ENCODE measurements around the gene ZNF862. TPM values are rescaled to one million over a fixed set of nuclear protein-coding genes. Genes with fewer than 3 reads are reported as not detected.
"Not testable (repeated sequence)": the region's sequence is repeated elsewhere in the genome, so short reads cannot be mapped to it uniquely, and the experiment has no call there.

Gene ZNF862
- total and polyA plus RNA-seq, 2 of the 13 experiments (the other 11 are each of a cell fraction or from before 2014, with no cell fraction given): 0.89 to 2.0 TPM

DNA sequence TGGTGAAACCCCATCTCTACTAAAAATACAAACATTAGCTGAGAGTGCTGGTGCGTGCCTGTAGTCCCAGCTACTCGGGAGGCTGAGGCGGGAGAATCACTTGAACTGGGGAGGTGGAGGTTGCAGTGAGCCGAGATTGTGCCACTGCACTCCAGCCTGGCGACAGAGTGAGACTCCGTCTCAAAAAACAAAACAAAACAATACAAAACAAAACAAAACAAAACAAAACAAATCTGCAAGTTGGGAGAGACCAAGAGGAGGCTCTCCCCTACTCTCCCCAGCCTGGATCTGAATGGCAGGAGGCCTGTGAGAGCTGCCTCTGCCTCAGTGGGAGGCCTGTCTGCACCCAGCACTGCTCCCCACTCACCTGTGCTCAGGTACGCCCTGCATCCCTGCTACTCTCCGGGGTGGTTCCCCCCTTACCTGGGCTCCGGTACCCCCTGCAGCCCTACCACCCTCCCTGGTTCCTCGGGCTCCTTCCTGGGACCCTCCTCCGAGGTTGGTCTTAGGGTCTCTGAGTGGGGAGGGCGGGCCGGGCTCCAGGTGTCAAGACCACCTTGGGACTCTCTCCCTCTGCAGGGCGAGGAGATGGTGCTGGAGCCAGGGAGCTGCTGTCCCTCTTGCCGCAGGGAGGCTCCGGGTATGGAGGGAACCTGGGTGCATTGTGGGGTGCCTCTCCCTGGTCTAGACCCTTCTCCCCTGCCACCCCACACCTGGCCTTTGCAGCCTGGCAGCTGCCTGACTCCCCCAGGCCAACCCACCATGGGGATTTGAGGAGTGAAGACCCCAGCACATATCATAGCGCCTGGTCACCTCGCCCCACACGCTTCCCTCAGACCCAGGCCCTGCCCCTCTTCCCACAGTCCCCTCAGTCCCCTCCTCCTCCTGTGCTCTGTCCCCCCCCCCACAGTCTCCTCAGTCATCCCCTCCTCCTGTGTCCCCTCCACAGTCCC is 9.5 kb upstream of the ZNF862 start:
- BruUV-seq (replicated peaks): no TSS peak
- H3K27ac ChIP-seq (ENCODE audit: extremely low read length, insufficient read depth, low read length): no peak overlapping the region
- H3K9me3 ChIP-seq (ENCODE audit: low read length): no peaks in the 10 kb centered on the region
- no peak for TF ChIP-seq ZNF343 (CRISPR knock-in tag; IDR thresholded peaks at IDR 0.05)
- no peaks in the 10 kb centered on the region for H3K36me3 ChIP-seq (replicated peaks in 1 of 2; ENCODE audit: control insufficient read depth in 1 of 2, insufficient read depth in 2 of 2, low read length in 2 of 2)
- in situ Hi-C loops (cut with HindIII; ENCODE audit: extremely low pct_ligation_motif_present, low pct_unique_long_range_greater_than_20kb): no loop called here
- ATAC-seq: no peak
- no peaks in the 10 kb centered on the region for H3K4me1 ChIP-seq (ENCODE audit: insufficient read depth, low read length)
- DNase-seq (ENCODE audit: low spot score): no peak
- no peaks in the 10 kb centered on the region for H3K27me3 ChIP-seq (ENCODE audit: control insufficient read depth in 1 of 2, insufficient read depth in 2 of 2, low read length in 2 of 2)
- no peak overlapping the region for H2AFZ ChIP-seq (ENCODE audit: low read length)
- H3K4me3 ChIP-seq (replicated peaks in 1 of 3; ENCODE audit: insufficient read depth in 1 of 3, low read depth in 2 of 3, low read length in 3 of 3): no peak overlapping the region
- no peak overlapping the region for H3K9ac ChIP-seq (ENCODE audit: insufficient read depth, low read depth, low read length)
- H4K20me1 ChIP-seq (ENCODE audit: insufficient read depth, low read length): no peaks in the 10 kb centered on the region
- no peak overlapping the region for H3K4me2 ChIP-seq (ENCODE audit: low read depth, low read length)
- no peaks in the 10 kb centered on the region for H3K79me2 ChIP-seq (ENCODE audit: insufficient read depth, low read length)
- ChIA-PET POLR2A (no interaction called here), CTCF (ENCODE audit: low intra/inter-chr PET ratio, low total read pairs) (no interaction called here)
- FAIRE-seq: no peak
- 79% methylated on average over 11 of the region's 19 CpGs for WGBS (ENCODE audit: low lambda C conversion rate)
- intact Hi-C loops (cut with micrococcal nuclease; ENCODE audit: unreplicated experiment): no loop called here

- H3K9me3 ChIP-seq (ENCODE audit: low read length); FAIRE-seq; H2AFZ ChIP-seq (ENCODE audit: low read length); DNase-seq (ENCODE audit: low spot score); H3K9ac ChIP-seq (ENCODE audit: insufficient read depth, low read depth, low read length); CTCF ChIA-PET (ENCODE audit: low intra/inter-chr PET ratio, low total read pairs); H3K27ac ChIP-seq (ENCODE audit: extremely low read length, insufficient read depth, low read length); POLR2A ChIA-PET; H3K4me2 ChIP-seq (ENCODE audit: low read depth, low read length); ATAC-seq; H3K4me3 ChIP-seq (replicated peaks in 1 of 3; ENCODE audit: insufficient read depth in 1 of 3, low read depth in 2 of 3, low read length in 3 of 3); H3K27me3 ChIP-seq (ENCODE audit: control insufficient read depth in 1 of 2, insufficient read depth in 2 of 2, low read length in 2 of 2); H4K20me1 ChIP-seq (ENCODE audit: insufficient read depth, low read length); H3K4me1 ChIP-seq (ENCODE audit: insufficient read depth, low read length); H3K79me2 ChIP-seq (ENCODE audit: insufficient read depth, low read length); intact Hi-C loops (cut with micrococcal nuclease; ENCODE audit: unreplicated experiment); in situ Hi-C loops (cut with HindIII; ENCODE audit: extremely low pct_ligation_motif_present, low pct_unique_long_range_greater_than_20kb); BruUV-seq (replicated peaks); H3K36me3 ChIP-seq (replicated peaks in 1 of 2; ENCODE audit: control insufficient read depth in 1 of 2, insufficient read depth in 2 of 2, low read length in 2 of 2): not testable (repeated sequence)
- WGBS (ENCODE audit: low lambda C conversion rate): 67% methylated on average over 1 of the region's 1 CpG
These were observed 7.6 kb upstream of the ZNF862 start for GRCh38 chr7:149830527-149830926.
